Measurements from ENCODE around the gene H1-8. TPM values are rescaled to one million over a fixed set of nuclear protein-coding genes. Genes with fewer than 3 reads are reported as not detected.

Gene H1-8
- total RNA-seq, 1 experiment from 2014 or later: not detected

- Histone ChIP-seq H3K27me3 (no peaks in the 10 kb centered on the region), H3K9me3 (no peaks in the 10 kb centered on the region), H3K4me3 (no peak overlapping the region), H3K36me3 (no peaks in the 10 kb centered on the region)
- peak; percentile 58 for DNase-seq
Observed at GRCh38 chr3:129525341-129525968, 17.5 kb upstream of the H1-8 start.

GRCh38 chr3:129526121-129526900 is 16.7 kb upstream of the H1-8 start:
- Histone ChIP-seq H3K27me3 (no peaks in the 10 kb centered on the region), H3K36me3 (no peaks in the 10 kb centered on the region), H3K4me3 (no peak overlapping the region), H3K9me3 (no peaks in the 10 kb centered on the region)
- DNase-seq: no peak

- Histone ChIP-seq H3K27me3 (no peaks in the 10 kb centered on the region), H3K36me3 (no peaks in the 10 kb centered on the region), H3K9me3 (no peaks in the 10 kb centered on the region), H3K4me3 (no peak overlapping the region)
- DNase-seq: no peak
Observed at GRCh38 chr3:129527262-129527661, 15.7 kb upstream of the H1-8 start.

GRCh38 chr3:129528589-129529100 is 14.3 kb upstream of the H1-8 start, which contains the start of gene RHO:
RHO (plus strand) TSS chr3:129528639; CDS start chr3:129528734, 95 bp downstream.
- Histone ChIP-seq H3K9me3 (no peaks in the 10 kb centered on the region), H3K36me3 (no peaks in the 10 kb centered on the region), H3K27me3 (no peaks in the 10 kb centered on the region), H3K4me3 (no peak within 1 kb of the TSS)
- DNase-seq: no peak

- DNase-seq: no peak
- Histone ChIP-seq H3K27me3 (no peaks in the 10 kb centered on the region), H3K36me3 (no peaks in the 10 kb centered on the region), H3K4me3 (no peak overlapping the region), H3K9me3 (no peaks in the 10 kb centered on the region)
Observed at GRCh38 chr3:129529436-129530210, 13.4 kb upstream of the H1-8 start.

GRCh38 chr3:129530251-129530791 is 12.7 kb upstream of the H1-8 start:
- H3K36me3 ChIP-seq: no peaks in the 10 kb centered on the region
- H3K27me3 ChIP-seq: no peaks in the 10 kb centered on the region
- H3K4me3 ChIP-seq: no peak overlapping the region
- DNase-seq: no peak
- H3K9me3 ChIP-seq: no peaks in the 10 kb centered on the region

- H3K27me3 ChIP-seq: no peaks in the 10 kb centered on the region
- H3K4me3 ChIP-seq: no peak overlapping the region
- DNase-seq: no peak
- no peaks in the 10 kb centered on the region for H3K9me3 ChIP-seq
- H3K36me3 ChIP-seq: no peaks in the 10 kb centered on the region
Observed at GRCh38 chr3:129530821-129531220, 12.2 kb upstream of the H1-8 start.

- H3K36me3 ChIP-seq: no peaks in the 10 kb centered on the region
- H3K27me3 ChIP-seq: no peaks in the 10 kb centered on the region
- DNase-seq: no peak
- H3K4me3 ChIP-seq: no peak overlapping the region
- H3K9me3 ChIP-seq: no peaks in the 10 kb centered on the region
Observed at GRCh38 chr3:129531699-129532098, 11.3 kb upstream of the H1-8 start.

GRCh38 chr3:129532261-129532660 is 10.7 kb upstream of the H1-8 start:
- no peak for DNase-seq
- Histone ChIP-seq H3K4me3 (no peak overlapping the region), H3K27me3 (no peaks in the 10 kb centered on the region), H3K36me3 (no peaks in the 10 kb centered on the region), H3K9me3 (no peaks in the 10 kb centered on the region)

GRCh38 chr3:129533406-129533805 is 9.6 kb upstream of the H1-8 start:
- no peak overlapping the region for H3K4me3 ChIP-seq
- H3K9me3 ChIP-seq: no peaks in the 10 kb centered on the region
- H3K27me3 ChIP-seq: no peaks in the 10 kb centered on the region
- no peaks in the 10 kb centered on the region for H3K36me3 ChIP-seq
- no peak for DNase-seq

- Histone ChIP-seq H3K36me3 (no peaks in the 10 kb centered on the region), H3K9me3 (no peaks in the 10 kb centered on the region), H3K27me3 (no peaks in the 10 kb centered on the region), H3K4me3 (no peak overlapping the region)
- DNase-seq: no peak
Observed at GRCh38 chr3:129534428-129535027, 8.4 kb upstream of the H1-8 start.

GRCh38 chr3:129535075-129535474 is 7.9 kb upstream of the H1-8 start:
- Histone ChIP-seq H3K9me3 (no peaks in the 10 kb centered on the region), H3K4me3 (no peak overlapping the region), H3K27me3 (no peaks in the 10 kb centered on the region), H3K36me3 (no peaks in the 10 kb centered on the region)
- no peak for DNase-seq

GRCh38 chr3:129536374-129536667 is 6.7 kb upstream of the H1-8 start:
- Histone ChIP-seq H3K27me3 (no peaks in the 10 kb centered on the region), H3K36me3 (no peaks in the 10 kb centered on the region), H3K4me3 (no peak overlapping the region), H3K9me3 (no peaks in the 10 kb centered on the region)
- no peak for DNase-seq

- no peak overlapping the region for H3K4me3 ChIP-seq
- H3K9me3 ChIP-seq: no peaks in the 10 kb centered on the region
- no peak for DNase-seq
- no peaks in the 10 kb centered on the region for H3K27me3 ChIP-seq
- no peaks in the 10 kb centered on the region for H3K36me3 ChIP-seq
Observed at GRCh38 chr3:129536804-129537203, 6.2 kb upstream of the H1-8 start.

- Histone ChIP-seq H3K27me3 (no peaks in the 10 kb centered on the region), H3K4me3 (no peak overlapping the region), H3K9me3 (no peaks in the 10 kb centered on the region), H3K36me3 (no peaks in the 10 kb centered on the region)
- DNase-seq: no peak
Observed at GRCh38 chr3:129539206-129539605, 3.8 kb upstream of the H1-8 start.

GRCh38 chr3:129540776-129541516 is 2.0 kb upstream of the H1-8 start:
- Histone ChIP-seq H3K4me3 (no peak overlapping the region), H3K9me3 (no peaks in the 10 kb centered on the region), H3K27me3 (no peaks in the 10 kb centered on the region), H3K36me3 (no peaks in the 10 kb centered on the region)
- no peak for DNase-seq
